PC-9 (cell line): ENCODE data around the gene CTNNA3.

Experiments
- CTCF ChIP-seq: fragments of 200-600 bp; sonication (generic); conservative IDR thresholded peaks from 2 replicates; pipeline ENCODE4 v1.6.1; 2017; ENCODE audit warnings: mixed run types, antibody characterized with exemption, mild to moderate bottlenecking, moderate library complexity
- EZH2 ChIP-seq: fragments of 200-600 bp; sonication (generic); IDR thresholded peaks from 2 replicates; pipeline ENCODE4 v1.8.0; 2017; ENCODE audit warnings: antibody characterized with exemption, low read depth

- TF ChIP-seq CTCF (no peak), EZH2 (no peak)
Observed at GRCh38 chr10:67171970-67172369, 524.0 kb downstream of the CTNNA3 start.
